Neural cell (in vitro differentiated cells): ENCODE measurements around the gene CDK4.

Experiments
- EP300 ChIP-seq: fragments of 450-650 bp; conservative IDR thresholded peaks from 2 replicates; pipeline ENCODE4 v1.6.1; 2014; ENCODE audit warnings: antibody characterized with exemption, mild to moderate bottlenecking, moderate library complexity; ENCODE audit not compliant: poor library complexity, severe bottlenecking
- EZH2 ChIP-seq: fragments of 200-600, 300-800 bp; shearing (Covaris generic), sonication (generic); IDR thresholded peaks from 2 replicates; pipeline ENCODE4 v1.6.1; 2014; ENCODE audit warnings: antibody characterized with exemption, low read length, borderline replicate concordance, mild to moderate bottlenecking; ENCODE audit not compliant: insufficient read depth, poor library complexity, severe bottlenecking
- MXI1 ChIP-seq: fragments of 450-650 bp; conservative IDR thresholded peaks from 2 replicates; pipeline ENCODE4 v1.6.1; 2014; ENCODE audit warnings: antibody characterized with exemption, mild to moderate bottlenecking; ENCODE audit not compliant: poor library complexity, severe bottlenecking
- POLR2AphosphoS5 ChIP-seq: IDR thresholded peaks from 2 replicates; pipeline ENCODE4 v1.6.1; 2012
- SMC3 ChIP-seq: fragments of 450-650 bp; conservative IDR thresholded peaks from 2 replicates; pipeline ENCODE4 v1.6.1; 2014; ENCODE audit warnings: antibody characterized with exemption, mild to moderate bottlenecking, moderate library complexity; ENCODE audit not compliant: poor library complexity
- TAF1 ChIP-seq: IDR thresholded peaks from 2 replicates; pipeline ENCODE4 v1.6.1; 2012; ENCODE audit warnings: low read depth
- TF ChIP-seq, protein P1 (sequence below): fragments of 450-650 bp; IDR thresholded peaks from 2 replicates; pipeline ENCODE4 v1.5.1; 2014; ENCODE audit warnings: antibody characterized with exemption, mild to moderate bottlenecking, moderate library complexity; ENCODE audit not compliant: poor library complexity, severe bottlenecking

DNA sequence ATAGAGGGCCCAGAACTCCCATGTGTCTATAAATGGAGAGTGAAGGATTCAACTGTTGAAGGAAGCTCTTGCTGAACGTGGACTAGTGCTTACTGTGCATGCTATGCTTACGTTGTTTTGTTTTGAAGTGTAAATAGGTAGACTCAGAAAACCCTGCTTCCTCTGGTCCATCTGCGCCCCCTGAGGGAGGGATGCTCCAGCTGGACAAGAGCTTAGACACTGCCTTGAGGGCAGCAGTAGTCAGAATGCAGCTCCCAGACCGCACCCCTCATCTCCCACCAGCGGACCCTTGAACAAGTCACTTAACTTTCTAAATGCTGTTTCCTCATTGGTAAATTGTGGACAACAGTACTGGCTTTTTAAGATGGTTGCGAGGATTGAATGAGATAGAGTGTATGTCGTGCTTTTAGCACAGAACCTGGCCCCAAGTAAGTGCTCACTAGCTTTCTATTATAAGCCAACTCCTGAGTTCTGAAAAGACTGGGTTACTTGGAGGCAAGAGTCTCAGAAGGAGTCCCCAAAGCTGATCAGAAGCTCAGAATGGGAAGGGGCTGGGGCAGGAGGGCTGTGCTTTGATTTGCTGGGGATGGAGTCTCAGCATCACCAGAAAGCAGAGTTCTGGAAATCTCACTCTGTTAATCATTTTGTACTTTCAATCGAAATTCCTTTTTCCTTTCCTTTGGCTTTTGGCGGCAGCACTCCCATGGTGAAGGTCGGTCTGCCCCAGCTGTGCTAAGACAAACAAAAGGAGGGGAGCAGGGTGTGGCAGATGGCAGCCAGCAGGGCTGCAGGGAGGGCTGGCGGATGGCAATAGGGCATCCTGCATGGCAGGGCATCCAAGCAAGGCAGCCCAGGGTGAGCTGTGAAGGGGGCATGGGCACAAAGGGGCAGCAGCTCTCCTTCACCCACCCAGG is 29.1 kb downstream of the CDK4 start:
- TF ChIP-seq, protein P1, sequence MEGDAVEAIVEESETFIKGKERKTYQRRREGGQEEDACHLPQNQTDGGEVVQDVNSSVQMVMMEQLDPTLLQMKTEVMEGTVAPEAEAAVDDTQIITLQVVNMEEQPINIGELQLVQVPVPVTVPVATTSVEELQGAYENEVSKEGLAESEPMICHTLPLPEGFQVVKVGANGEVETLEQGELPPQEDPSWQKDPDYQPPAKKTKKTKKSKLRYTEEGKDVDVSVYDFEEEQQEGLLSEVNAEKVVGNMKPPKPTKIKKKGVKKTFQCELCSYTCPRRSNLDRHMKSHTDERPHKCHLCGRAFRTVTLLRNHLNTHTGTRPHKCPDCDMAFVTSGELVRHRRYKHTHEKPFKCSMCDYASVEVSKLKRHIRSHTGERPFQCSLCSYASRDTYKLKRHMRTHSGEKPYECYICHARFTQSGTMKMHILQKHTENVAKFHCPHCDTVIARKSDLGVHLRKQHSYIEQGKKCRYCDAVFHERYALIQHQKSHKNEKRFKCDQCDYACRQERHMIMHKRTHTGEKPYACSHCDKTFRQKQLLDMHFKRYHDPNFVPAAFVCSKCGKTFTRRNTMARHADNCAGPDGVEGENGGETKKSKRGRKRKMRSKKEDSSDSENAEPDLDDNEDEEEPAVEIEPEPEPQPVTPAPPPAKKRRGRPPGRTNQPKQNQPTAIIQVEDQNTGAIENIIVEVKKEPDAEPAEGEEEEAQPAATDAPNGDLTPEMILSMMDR: no peak
- TF ChIP-seq SMC3 (no peak), EP300 (no peak), MXI1 (no peak), EZH2 (no peak), POLR2AphosphoS5 (no peak), TAF1 (no peak)
